HG02759 (cell line): ENCODE data around the gene NUAK2.

Experiments
- ATAC-seq: cut with Tn5 transposase; IDR thresholded peaks from one replicate; pipeline ENCODE4 v1.9.1; 2021; ENCODE audit warnings: mild to moderate bottlenecking, moderate library complexity; ENCODE audit not compliant: unreplicated experiment

The NUAK2 gene

DNA sequence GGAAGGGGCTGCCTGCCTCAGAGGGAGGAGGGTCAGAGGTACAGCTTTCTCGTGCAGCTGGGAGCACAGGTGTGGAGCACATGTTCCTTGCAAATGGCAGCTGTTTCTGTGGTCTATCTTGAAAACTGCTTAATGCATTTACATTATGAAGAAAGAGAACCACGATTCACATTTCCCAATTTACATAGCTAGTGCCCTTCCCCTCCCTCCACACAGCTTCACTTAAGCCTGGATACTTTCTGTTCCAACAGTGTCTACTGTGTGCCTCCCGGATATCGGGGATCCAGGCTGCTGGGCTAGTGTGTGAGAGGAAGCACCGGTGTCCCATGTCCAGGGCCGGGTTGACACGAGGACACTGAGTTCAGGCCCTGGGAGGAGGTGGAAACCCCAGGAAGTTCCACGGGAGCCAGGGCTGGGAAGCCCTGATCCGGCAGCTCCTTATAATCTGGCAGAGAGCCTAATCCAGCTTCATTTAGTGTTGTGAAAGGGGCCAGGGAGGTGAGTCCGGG lies 62.2 kb downstream of the NUAK2 start:
- no peak for ATAC-seq

DNA sequence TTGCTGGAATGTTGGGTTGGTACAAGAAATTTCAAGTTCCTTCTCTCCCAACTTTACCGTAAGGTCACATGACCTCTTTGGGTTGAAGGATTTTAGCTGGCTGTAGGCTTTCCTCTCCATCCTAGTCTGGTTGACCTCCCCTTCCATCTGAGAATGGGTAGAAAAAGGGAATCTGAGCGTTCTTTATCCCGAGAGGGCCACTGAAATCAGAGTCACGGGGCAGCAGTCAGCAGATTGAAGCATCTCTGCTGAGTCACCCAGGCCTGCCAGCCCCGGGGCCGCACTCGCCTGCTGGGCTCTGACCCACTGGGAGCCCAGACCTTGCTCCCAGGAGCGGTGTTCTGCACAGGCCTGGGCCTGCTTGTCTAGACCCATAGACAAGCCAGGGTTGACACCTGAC lies 62.8 kb downstream of the NUAK2 start:
- ATAC-seq, result no peak

DNA sequence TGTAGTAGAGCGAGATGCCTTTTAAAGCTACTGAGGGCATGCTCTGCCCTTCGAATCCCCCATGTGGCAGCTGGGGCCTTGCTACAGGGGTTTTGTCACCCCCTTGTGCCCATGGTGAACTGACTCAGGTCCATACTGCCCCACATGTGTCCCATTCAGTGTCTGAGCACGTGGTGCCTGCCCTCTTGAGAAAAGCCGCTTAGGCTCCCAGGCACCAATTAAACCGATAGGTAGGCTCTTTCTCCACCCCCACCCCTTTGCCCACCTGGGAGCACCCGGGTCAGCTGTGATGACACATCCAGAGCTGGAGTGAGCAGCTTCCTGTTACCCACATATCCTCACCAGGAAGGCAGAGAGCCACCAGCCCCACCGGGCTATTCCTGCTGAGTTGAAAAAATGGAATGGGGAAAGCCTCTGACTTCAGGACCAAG lies 63.3 kb downstream of the NUAK2 start:
- ATAC-seq, result no peak

DNA sequence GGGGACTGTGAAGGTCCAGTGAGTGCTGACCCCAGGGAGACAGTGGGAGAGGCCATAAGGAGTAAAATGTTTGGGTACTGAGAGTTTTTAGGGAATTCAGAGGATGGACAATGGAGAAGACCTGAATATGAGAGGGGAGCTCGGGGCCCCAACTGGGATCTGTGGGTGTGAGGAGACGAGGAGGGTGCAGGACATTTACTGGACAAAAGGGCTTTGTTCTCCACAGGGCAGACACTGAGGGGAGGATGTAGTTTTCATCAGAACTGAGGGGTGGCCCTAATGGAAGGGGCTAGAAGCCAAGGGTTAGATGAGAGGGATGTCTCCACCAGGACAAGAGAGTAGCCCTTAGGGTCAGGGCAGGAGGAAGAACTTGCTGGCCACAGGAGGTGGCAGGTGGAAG lies 63.8 kb downstream of the NUAK2 start:
- no peak for ATAC-seq

DNA sequence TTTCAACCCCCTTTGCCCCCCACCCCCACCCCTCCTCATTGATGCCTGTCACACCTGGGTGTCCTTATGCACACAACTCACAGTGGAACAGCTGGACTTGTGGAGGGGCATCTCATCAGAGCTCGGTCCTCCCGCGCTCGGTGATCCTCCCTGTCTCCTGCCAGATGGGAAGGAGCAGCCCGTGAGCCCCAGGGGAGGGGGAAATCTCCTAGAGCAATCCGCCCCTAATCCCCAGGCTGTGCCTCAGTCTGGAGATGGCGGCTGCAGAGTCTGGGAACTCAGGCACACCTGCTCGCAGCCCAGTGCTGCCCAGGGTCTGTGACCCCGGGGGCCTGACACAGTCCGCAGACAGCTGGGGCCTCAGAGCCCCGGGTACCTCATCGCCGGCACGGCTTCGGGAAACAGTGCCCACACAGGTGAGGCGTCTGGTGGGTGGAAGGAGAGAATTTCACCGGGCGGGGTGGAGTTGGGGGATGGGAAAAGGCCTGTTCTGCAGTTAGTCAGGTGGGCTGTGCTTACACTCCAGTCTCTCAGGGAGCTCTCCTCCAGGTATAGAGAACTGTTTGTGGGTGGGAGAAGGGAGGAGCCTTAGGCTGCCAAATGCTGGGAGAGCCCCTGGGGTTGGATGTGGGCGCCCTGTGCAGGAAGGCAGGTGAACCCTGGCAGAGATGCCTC lies 64.5 kb downstream of the NUAK2 start:
- no peak for ATAC-seq

DNA sequence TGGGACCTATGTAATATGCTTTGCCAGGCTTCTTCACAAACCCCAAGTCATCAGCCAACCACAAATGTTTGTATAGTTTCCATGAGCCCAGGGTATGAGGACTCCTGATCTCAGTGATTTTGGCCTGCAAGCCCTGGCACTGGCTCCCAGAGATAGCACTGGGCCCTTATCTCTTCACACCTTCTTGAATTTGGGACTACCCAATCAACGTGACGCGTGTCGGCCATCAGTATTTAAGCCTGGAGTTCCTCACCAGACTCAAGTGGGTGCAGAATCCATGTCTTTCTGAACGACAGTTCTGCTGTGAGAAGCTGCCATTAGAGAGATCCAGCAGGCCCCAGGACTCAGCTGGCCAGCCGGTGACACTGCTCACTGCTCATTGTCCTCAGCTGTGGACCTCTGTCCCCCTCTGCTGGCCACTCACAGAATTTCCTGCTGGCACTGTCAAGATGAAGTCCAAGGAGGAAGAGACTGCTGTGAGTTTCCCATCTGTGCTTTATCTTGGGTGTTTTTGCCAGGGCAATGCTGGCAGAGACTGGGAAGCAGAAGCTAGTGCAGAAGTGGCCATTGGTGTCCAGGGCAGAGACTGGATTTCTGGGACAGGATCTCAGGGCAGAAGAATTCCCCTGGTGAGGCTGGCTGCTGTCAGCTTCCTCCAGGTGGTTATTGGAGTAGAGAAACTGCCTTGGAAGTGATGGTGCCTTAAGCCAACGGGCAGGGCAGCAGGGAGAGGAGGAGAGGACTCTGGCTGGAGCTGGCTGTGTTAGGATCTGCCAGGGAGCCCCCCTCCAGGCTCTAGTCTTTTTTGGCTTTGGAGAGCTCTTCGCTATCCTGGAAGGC lies 65.4 kb downstream of the NUAK2 start:
- ATAC-seq, result peak; percentile 65
